ENCODE data around the gene LRRN2. TPM values are rescaled to one million over a fixed set of nuclear protein-coding genes. Genes with fewer than 3 reads are reported as not detected.

Gene LRRN2
- total and polyA plus RNA-seq, 9 of the 15 experiments (the other 6 are each of a cell fraction or from before 2014, with no cell fraction given): 0.05 TPM; not detected in 8

GRCh38 chr1:204670152-204670927 lies 15.2 kb downstream of the LRRN2 start (continued):
- TF ChIP-seq HEY1 (CRISPR knock-in tag; IDR thresholded peaks at IDR 0.05; ENCODE audit: borderline replicate concordance) (no peak), YY1 (IDR thresholded peaks at IDR 0.05; ENCODE audit: borderline replicate concordance in 1 of 3, control insufficient read depth in 1 of 3, extremely low read depth in 1 of 3, insufficient read depth in 3 of 3, insufficient read length in 1 of 3, insufficient replicate concordance in 2 of 3, low read depth in 1 of 3, low read length in 2 of 3) (no peak), ZFP36 (IDR thresholded peaks at IDR 0.05; ENCODE audit: low read depth, low read length, partially characterized antibody) (no peak), TCF7L2 (IDR thresholded peaks at IDR 0.05; ENCODE audit: low read depth, low read length) (no peak), STAT5B (CRISPR knock-in tag; IDR thresholded peaks at IDR 0.05) (no peak), ZNF57 (CRISPR knock-in tag; IDR thresholded peaks at IDR 0.05) (no peak), HDGF (IDR thresholded peaks at IDR 0.05) (peak; percentile 20; the same call in 1 of the 2 replicates), GTF3C2 (IDR thresholded peaks at IDR 0.05; ENCODE audit: borderline replicate concordance, extremely low read depth, insufficient read length) (no peak), NONO (IDR thresholded peaks at IDR 0.05; ENCODE audit: low read depth in 2 of 2, low read length in 1 of 2) (no peak), MED1 (CRISPR knock-in tag; IDR thresholded peaks at IDR 0.05; ENCODE audit: borderline replicate concordance) (no peak), MTA1 (IDR thresholded peaks at IDR 0.05; ENCODE audit: borderline replicate concordance) (no peak), RBM39 (optimal IDR thresholded peaks at IDR 0.05; ENCODE audit: low read depth, low read length) (no peak), ZNF764 (CRISPR knock-in tag; IDR thresholded peaks at IDR 0.05; ENCODE audit: low read depth) (no peak), NFE2L1 (tag; IDR thresholded peaks at IDR 0.05; ENCODE audit: borderline replicate concordance, low read depth) (peak; percentile 80), ZHX1 (conservative IDR thresholded peaks at IDR 0.05; ENCODE audit: low read length) (no peak)
- TF ChIP-seq, protein P1, sequence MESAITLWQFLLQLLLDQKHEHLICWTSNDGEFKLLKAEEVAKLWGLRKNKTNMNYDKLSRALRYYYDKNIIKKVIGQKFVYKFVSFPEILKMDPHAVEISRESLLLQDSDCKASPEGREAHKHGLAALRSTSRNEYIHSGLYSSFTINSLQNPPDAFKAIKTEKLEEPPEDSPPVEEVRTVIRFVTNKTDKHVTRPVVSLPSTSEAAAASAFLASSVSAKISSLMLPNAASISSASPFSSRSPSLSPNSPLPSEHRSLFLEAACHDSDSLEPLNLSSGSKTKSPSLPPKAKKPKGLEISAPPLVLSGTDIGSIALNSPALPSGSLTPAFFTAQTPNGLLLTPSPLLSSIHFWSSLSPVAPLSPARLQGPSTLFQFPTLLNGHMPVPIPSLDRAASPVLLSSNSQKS (CRISPR knock-in tag; IDR thresholded peaks at IDR 0.05): no peak
- TF ChIP-seq, protein P2, sequence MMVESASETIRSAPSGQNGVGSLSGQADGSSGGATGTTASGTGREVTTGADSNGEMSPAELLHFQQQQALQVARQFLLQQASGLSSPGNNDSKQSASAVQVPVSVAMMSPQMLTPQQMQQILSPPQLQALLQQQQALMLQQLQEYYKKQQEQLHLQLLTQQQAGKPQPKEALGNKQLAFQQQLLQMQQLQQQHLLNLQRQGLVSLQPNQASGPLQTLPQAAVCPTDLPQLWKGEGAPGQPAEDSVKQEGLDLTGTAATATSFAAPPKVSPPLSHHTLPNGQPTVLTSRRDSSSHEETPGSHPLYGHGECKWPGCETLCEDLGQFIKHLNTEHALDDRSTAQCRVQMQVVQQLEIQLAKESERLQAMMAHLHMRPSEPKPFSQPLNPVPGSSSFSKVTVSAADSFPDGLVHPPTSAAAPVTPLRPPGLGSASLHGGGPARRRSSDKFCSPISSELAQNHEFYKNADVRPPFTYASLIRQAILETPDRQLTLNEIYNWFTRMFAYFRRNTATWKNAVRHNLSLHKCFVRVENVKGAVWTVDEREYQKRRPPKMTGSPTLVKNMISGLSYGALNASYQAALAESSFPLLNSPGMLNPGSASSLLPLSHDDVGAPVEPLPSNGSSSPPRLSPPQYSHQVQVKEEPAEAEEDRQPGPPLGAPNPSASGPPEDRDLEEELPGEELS (CRISPR knock-in tag; IDR thresholded peaks at IDR 0.05; ENCODE audit: borderline replicate concordance): no peak

All from K562 (cell line).